HepG2 (cell line): Measurements from ENCODE around the gene SLC4A9. TPM values are rescaled to one million over a fixed set of nuclear protein-coding genes. Genes with fewer than 3 reads are reported as not detected.
A peak's percentile ranks its signal among the peaks of the same experiment; 100 is the strongest.

ENCODE experiments used
- ATAC-seq: fragments of 200-7000 bp; cut with Tn5 transposase; 3 replicates; pipeline ENCODE4 v1.9.1; 2020; ENCODE audit warnings: mild to moderate bottlenecking, moderate library complexity
- BruUV-seq: library from RNA; stranded (reverse); fragments of 400-500 nt; replicated peaks from 2 replicates; lab custom pipeline; 2021; lab: Mats Ljungman, UMichigan
- CTCF ChIA-PET: fragments of 300-600 bp; formaldehyde crosslinking; extraction: SDS; loops from one replicate; lab custom pipeline; 2021; ENCODE audit warnings: low total read pairs, inconsistent platforms, low intra/inter-chr PET ratio; lab: Yijun Ruan, JAX
- POLR2A ChIA-PET: fragments of 350-600 bp; sonication (Branson Sonifier 250); formaldehyde crosslinking; loops from one replicate; lab custom pipeline; 2020; ENCODE audit warnings: antibody characterized with exemption, inconsistent platforms; lab: Yijun Ruan, JAX
- DNase-seq: peaks from one replicate; pipeline ENCODE4 v3.0.0-alpha.2; 2015; ENCODE audit warnings: low spot score
- FAIRE-seq: peaks from 3 replicates; lab custom pipeline; 2011; peaks lifted over from hg19 to GRCh38; lab: Jason Lieb, UNC
- H2AFZ ChIP-seq: one replicate; pipeline ENCODE4 v1.6.1; 2011; ENCODE audit warnings: low read length, inconsistent platforms
- H3K27ac ChIP-seq: fragments of 300-600 bp; 3 replicates; pipeline ENCODE4 v1.8.0; 2011; ENCODE audit warnings: mixed run types, mild to moderate bottlenecking, mixed read lengths, low read length, inconsistent platforms; ENCODE audit not compliant: insufficient read depth; ENCODE audit errors: extremely low read length
- H3K27me3 ChIP-seq, 2 experiments: fragments of 200-600 bp in 1 of 2; 2 replicates in 1 of 2; 3 replicates in 1 of 2; pipeline versions ENCODE4 v1.6.0 to v1.8.0; 2011; ENCODE audit warnings: low read length in 2 of 2, mild to moderate bottlenecking in 2 of 2, moderate library complexity in 2 of 2, inconsistent platforms in 1 of 2; ENCODE audit not compliant: insufficient read depth in 2 of 2, control insufficient read depth in 1 of 2
- H3K36me3 ChIP-seq, 2 experiments: fragments of 200-600 bp in 1 of 2; replicated peaks in 1 of 2; 2 replicates in 1 of 2; 3 replicates in 1 of 2; pipeline versions ENCODE4 v1.5.1 to v1.8.0; 2011; ENCODE audit warnings: low read length in 2 of 2, inconsistent platforms in 1 of 2; ENCODE audit not compliant: insufficient read depth in 2 of 2, control insufficient read depth in 1 of 2
- H3K4me1 ChIP-seq: 2 replicates; pipeline ENCODE4 v1.5.1; 2012; ENCODE audit warnings: low read length, inconsistent platforms; ENCODE audit not compliant: insufficient read depth
- H3K4me2 ChIP-seq: 2 replicates; pipeline ENCODE4 v1.6.0; 2011; ENCODE audit warnings: low read depth, low read length, inconsistent platforms
- H3K4me3 ChIP-seq, 3 experiments: fragments of 200-600 bp in 1 of 3; sonication (generic), shearing (Covaris generic) in 1 of 3; replicated peaks in 1 of 3; 2 replicates each; pipeline ENCODE4 v1.5.1; 2011 to 2016; ENCODE audit warnings: low read length in 3 of 3, inconsistent platforms in 2 of 3, low read depth in 2 of 3, mild to moderate bottlenecking in 2 of 3, control low read depth in 1 of 3, mixed read lengths in 1 of 3; ENCODE audit not compliant: insufficient read depth in 1 of 3
- H3K79me2 ChIP-seq: one replicate; pipeline ENCODE4 v1.6.1; 2011; ENCODE audit warnings: low read length, inconsistent platforms; ENCODE audit not compliant: insufficient read depth
- H3K9ac ChIP-seq: 2 replicates; pipeline ENCODE4 v1.6.0; 2011; ENCODE audit warnings: mild to moderate bottlenecking, low read depth, low read length, inconsistent platforms; ENCODE audit not compliant: insufficient read depth
- H3K9me3 ChIP-seq: 2 replicates; pipeline ENCODE4 v1.5.1; 2012; ENCODE audit warnings: mild to moderate bottlenecking, low read length
- H4K20me1 ChIP-seq: 2 replicates; pipeline ENCODE4 v1.6.0; 2011; ENCODE audit warnings: inconsistent platforms, mild to moderate bottlenecking, low read length, moderate library complexity; ENCODE audit not compliant: insufficient read depth
- CENPT ChIP-seq: sonication (generic); formaldehyde crosslinking; IDR thresholded peaks from 2 replicates; pipeline ENCODE4 v1.8.0; 2022; ENCODE audit warnings: low read depth, mild to moderate bottlenecking, moderate library complexity, missing genetic modification reagents
- ELF1 ChIP-seq: sonication (generic); formaldehyde crosslinking; IDR thresholded peaks from 2 replicates; pipeline ENCODE4 v1.4.0; 2020; ENCODE audit warnings: missing genetic modification reagents
- FOXP1 ChIP-seq, 2 experiments: fragments of 450-650 bp in 1 of 2; IDR thresholded peaks; 2 replicates each; pipeline ENCODE4 v1.6.1; 2017 to 2018; ENCODE audit warnings: antibody characterized with exemption in 1 of 2
- GPN1 ChIP-seq: sonication (generic); formaldehyde crosslinking; IDR thresholded peaks from 2 replicates; pipeline ENCODE4 v1.5.1; 2020; ENCODE audit warnings: missing genetic modification reagents, borderline replicate concordance
- GTF2F1 ChIP-seq: fragments of 150-350 bp; IDR thresholded peaks from 2 replicates; pipeline ENCODE4 v1.6.1; 2014; ENCODE audit warnings: low read length
- HMG20A ChIP-seq: IDR thresholded peaks from 2 replicates; pipeline ENCODE4 v1.6.1; 2016; ENCODE audit warnings: borderline replicate concordance
- HOXA9 ChIP-seq: sonication (generic); formaldehyde crosslinking; IDR thresholded peaks from 2 replicates; pipeline ENCODE4 v1.8.1; 2022; ENCODE audit warnings: missing genetic modification reagents, mild to moderate bottlenecking, moderate library complexity, borderline replicate concordance
- LCORL ChIP-seq, 2 experiments: fragments of 450-650 bp in 1 of 2; sonication (generic) in 1 of 2; formaldehyde crosslinking in 1 of 2; IDR thresholded peaks; 2 replicates each; pipeline versions ENCODE4 v1.5.0 to v1.6.1; 2017 to 2020; ENCODE audit warnings: antibody characterized with exemption in 1 of 2, missing genetic modification reagents in 1 of 2
- MYNN ChIP-seq: sonication (generic); formaldehyde crosslinking; IDR thresholded peaks from 2 replicates; pipeline ENCODE4 v1.4.0; 2020; ENCODE audit warnings: mild to moderate bottlenecking, low read depth, missing genetic modification reagents
- NFRKB ChIP-seq: fragments of 450-650 bp; IDR thresholded peaks from 2 replicates; pipeline ENCODE4 v1.6.1; 2017
- POLR2A ChIP-seq, 2 experiments: IDR thresholded peaks; 2 replicates each; pipeline ENCODE4 v1.6.1; 2011; ENCODE audit warnings: low read depth in 2 of 2, low read length in 2 of 2, mild to moderate bottlenecking in 1 of 2, moderate library complexity in 1 of 2; ENCODE audit not compliant: insufficient read depth in 1 of 2
- RARA ChIP-seq: IDR thresholded peaks from 2 replicates; pipeline ENCODE4 v1.6.1; 2016; ENCODE audit warnings: missing genetic modification reagents, missing compliant biosample characterization
- SMAD1 ChIP-seq: sonication (generic); formaldehyde crosslinking; IDR thresholded peaks from 2 replicates; pipeline ENCODE4 v1.4.0; 2020; ENCODE audit warnings: missing genetic modification reagents, low read depth, mild to moderate bottlenecking, borderline replicate concordance
- SOX5 ChIP-seq: IDR thresholded peaks from 2 replicates; pipeline ENCODE4 v1.6.1; 2016; ENCODE audit warnings: borderline replicate concordance
- SOX6 ChIP-seq, 2 experiments: fragments of 450-650 bp in 1 of 2; sonication (generic) in 1 of 2; formaldehyde crosslinking in 1 of 2; IDR thresholded peaks; 2 replicates each; pipeline versions ENCODE4 v1.4.0 to v1.6.1; 2017 to 2020; ENCODE audit warnings: antibody characterized with exemption in 1 of 2, mild to moderate bottlenecking in 1 of 2, missing genetic modification reagents in 1 of 2
- SP5 ChIP-seq: IDR thresholded peaks from 2 replicates; pipeline ENCODE4 v1.6.1; 2016; ENCODE audit warnings: low read depth, borderline replicate concordance
- TCF12 ChIP-seq, 2 experiments: fragments of 450-650 bp in 1 of 2; sonication (generic) in 1 of 2; formaldehyde crosslinking in 1 of 2; IDR thresholded peaks; 2 replicates each; pipeline versions ENCODE4 v1.6.1 to v1.8.0; 2017 to 2022; ENCODE audit warnings: antibody characterized with exemption in 1 of 2, mild to moderate bottlenecking in 1 of 2, missing genetic modification reagents in 1 of 2, moderate library complexity in 1 of 2
- ZBTB38 ChIP-seq: sonication (generic); formaldehyde crosslinking; IDR thresholded peaks from 2 replicates; pipeline ENCODE4 v1.5.1; 2020; ENCODE audit warnings: mild to moderate bottlenecking, missing genetic modification reagents
- ZNF232 ChIP-seq: sonication (generic); formaldehyde crosslinking; IDR thresholded peaks from 2 replicates; pipeline ENCODE4 v1.4.0; 2020; ENCODE audit warnings: missing genetic modification reagents, borderline replicate concordance
- ZNF263 ChIP-seq: sonication (generic); formaldehyde crosslinking; IDR thresholded peaks from 2 replicates; pipeline ENCODE4 v1.4.0; 2020; ENCODE audit warnings: missing genetic modification reagents
- ZNF264 ChIP-seq: sonication (generic); formaldehyde crosslinking; IDR thresholded peaks from 2 replicates; pipeline ENCODE4 v1.4.0; 2020; ENCODE audit warnings: missing genetic modification reagents
- ZNF282 ChIP-seq: fragments of 450-650 bp; IDR thresholded peaks from 2 replicates; pipeline ENCODE4 v1.6.1; 2018; ENCODE audit not compliant: partially characterized antibody
- ZNF451 ChIP-seq: sonication (generic); formaldehyde crosslinking; IDR thresholded peaks from 2 replicates; pipeline ENCODE4 v1.5.0; 2020; ENCODE audit warnings: mild to moderate bottlenecking, missing genetic modification reagents
- WGBS: methylation state at CpG from one replicate; pipeline ENCODE4 v1.1.6; 2017; ENCODE audit warnings: low lambda C conversion rate; 5-methylcytosine and 5-hydroxymethylcytosine counted together
- in situ Hi-C: cut with HindIII; loops from 2 replicates; pipeline ENCODE4 v1.10.0; 2017; ENCODE audit warnings: low pct_unique_long_range_greater_than_20kb; ENCODE audit not compliant: extremely low pct_ligation_motif_present
- intact Hi-C: fragments of 100-400 bp; cut with micrococcal nuclease; formaldehyde crosslinking; loops from one replicate; pipeline ENCODE4 v1.10.0; 2022; ENCODE audit not compliant: unreplicated experiment
- polyA plus RNA-seq, 8 experiments: library from polyadenylated mRNA; depleted of rRNA in 3 of 8; stranded (reverse) in 7 of 8; unstranded in 1 of 8; fragments of >200 nt; fragmentation: Illumina TruSeq in 4 of 8; extraction: Trizol in 4 of 8; gene quantifications; 2 replicates each; pipeline versions ENCODE4 v1.2.1 to v1.2.3, GENCODE V29; 2011 to 2016; ENCODE audit warnings: low read depth in 4 of 8, missing spikeins in 1 of 8, mixed read lengths in 1 of 8; ENCODE audit not compliant: insufficient read depth in 1 of 8
- total RNA-seq, 5 experiments: library from RNA; depleted of rRNA; stranded (reverse); fragments of >200 nt; fragmentation: Illumina TruSeq; extraction: Trizol; gene quantifications; 2 replicates each; pipeline ENCODE4 v1.2.3, GENCODE V29; 2016; ENCODE audit warnings: low read depth in 1 of 5
- TF ChIP-seq, protein P1 (sequence below): sonication (generic); formaldehyde crosslinking; IDR thresholded peaks from 2 replicates; pipeline ENCODE4 v1.8.0; 2022; ENCODE audit warnings: mild to moderate bottlenecking, missing genetic modification reagents, moderate library complexity

The SLC4A9 gene
- total and polyA plus RNA-seq, 2 of the 13 experiments (the other 11 are each of a cell fraction or from before 2014, with no cell fraction given), result not detected

DNA sequence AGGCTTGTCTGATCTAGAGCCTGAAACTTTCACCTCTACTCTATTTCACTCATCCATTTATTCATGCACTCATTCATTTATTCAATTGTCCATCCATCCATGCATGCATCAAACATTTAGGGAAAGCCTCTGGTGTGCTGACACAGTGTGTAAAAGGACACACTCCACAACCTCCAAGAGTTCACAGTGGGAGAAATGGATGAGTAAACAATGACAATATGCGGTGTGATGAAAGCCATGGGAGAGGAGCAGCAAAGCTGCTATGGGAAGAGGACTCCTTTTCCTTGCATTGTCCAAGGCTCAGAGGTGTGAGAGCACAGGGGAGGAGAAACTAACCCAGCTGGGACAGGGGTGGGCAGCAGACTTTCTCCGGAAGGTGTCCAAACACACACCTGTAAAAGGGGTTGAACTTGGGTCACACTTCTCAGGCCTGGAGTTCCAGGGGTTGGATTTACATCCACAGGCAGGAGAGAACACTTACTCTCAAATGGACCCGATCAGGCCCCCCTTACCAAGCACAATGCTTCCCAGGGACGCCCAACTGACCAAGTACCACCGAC lies 35.9 kb upstream of the SLC4A9 start:
- Histone ChIP-seq H2AFZ (no peak overlapping the region), H3K36me3 (no peaks in the 10 kb centered on the region), H3K4me1 (peaks cover 78% of the 10 kb centered on the region), H3K27me3 (no peaks in the 10 kb centered on the region; a peak in 1 of 5 replicates), H3K4me2 (peak overlapping the region; percentile 68), H3K4me3 (peak overlapping the region in 1 of 3 experiments; percentile 14; a peak in 2 of 6 replicates), H4K20me1 (no peaks in the 10 kb centered on the region), H3K27ac (no peak overlapping the region), H3K9ac (no peak overlapping the region), H3K9me3 (no peaks in the 10 kb centered on the region), H3K79me2 (no peaks in the 10 kb centered on the region)
- BruUV-seq, result no TSS peak
- DNase-seq (peak; percentile 62), FAIRE-seq (no peak), ATAC-seq (peak; percentile 53)
- POLR2A ChIA-PET, result interaction anchor here (0.9 to 2.4 kb wide), 2 partner anchors 22 to 63 kb away, joined by 3 to 6 read pairs; partner anchors contain the start of gene HBEGF
- intact Hi-C loops (no loop called here), in situ Hi-C loops (no loop called here)
- CTCF ChIA-PET, result no interaction called here
- 8% methylated on average over 5 of the region's 5 CpGs for WGBS
- TF ChIP-seq LCORL (IDR thresholded peaks at IDR 0.05) (no peak), LCORL (CRISPR knock-in tag; IDR thresholded peaks at IDR 0.05) (no peak), GPN1 (CRISPR knock-in tag) (no peak), ZBTB38 (no peak), SP5 (no peak), TCF12 (IDR thresholded peaks at IDR 0.05) (no peak), TCF12 (CRISPR knock-in tag; IDR thresholded peaks at IDR 0.05) (no peak), POLR2A (IDR thresholded peaks at IDR 0.05; ENCODE audit: insufficient read depth in 1 of 2, low read depth in 2 of 2, low read length in 2 of 2) (no peak), ZNF451 (CRISPR knock-in tag) (no peak), RARA (CRISPR knock-in tag) (peak; percentile 27; the same call in 1 of the 2 replicates), FOXP1 (IDR thresholded peaks at IDR 0.05) (no peak), FOXP1 (CRISPR knock-in tag; IDR thresholded peaks at IDR 0.05) (peak; percentile 18; the same call in 1 of the 2 replicates), HOXA9 (CRISPR knock-in tag) (no peak), GTF2F1 (no peak), SMAD1 (no peak), ZNF264 (no peak), ELF1 (no peak), HMG20A (CRISPR knock-in tag) (peak; percentile 33; the same call in 1 of the 2 replicates), NFRKB (no peak), SOX6 (IDR thresholded peaks at IDR 0.05) (no peak), SOX6 (CRISPR knock-in tag; IDR thresholded peaks at IDR 0.05) (0 out of 2 replicates have a peak, but pooled peaks have one; percentile 2), CENPT (CRISPR knock-in tag) (no peak), SOX5 (CRISPR knock-in tag) (peak; percentile 40; the same call in 1 of the 2 replicates), ZNF232 (CRISPR knock-in tag) (no peak), ZNF263 (CRISPR knock-in tag) (peak; percentile 41; the same call in 1 of the 2 replicates), MYNN (CRISPR knock-in tag) (no peak), ZNF282 (no peak)
- TF ChIP-seq, protein P1, sequence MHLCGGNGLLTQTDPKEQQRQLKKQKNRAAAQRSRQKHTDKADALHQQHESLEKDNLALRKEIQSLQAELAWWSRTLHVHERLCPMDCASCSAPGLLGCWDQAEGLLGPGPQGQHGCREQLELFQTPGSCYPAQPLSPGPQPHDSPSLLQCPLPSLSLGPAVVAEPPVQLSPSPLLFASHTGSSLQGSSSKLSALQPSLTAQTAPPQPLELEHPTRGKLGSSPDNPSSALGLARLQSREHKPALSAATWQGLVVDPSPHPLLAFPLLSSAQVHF (CRISPR knock-in tag), result no peak
